Measurements from ENCODE around the gene TMC8.

TMC8 gene

DNA sequence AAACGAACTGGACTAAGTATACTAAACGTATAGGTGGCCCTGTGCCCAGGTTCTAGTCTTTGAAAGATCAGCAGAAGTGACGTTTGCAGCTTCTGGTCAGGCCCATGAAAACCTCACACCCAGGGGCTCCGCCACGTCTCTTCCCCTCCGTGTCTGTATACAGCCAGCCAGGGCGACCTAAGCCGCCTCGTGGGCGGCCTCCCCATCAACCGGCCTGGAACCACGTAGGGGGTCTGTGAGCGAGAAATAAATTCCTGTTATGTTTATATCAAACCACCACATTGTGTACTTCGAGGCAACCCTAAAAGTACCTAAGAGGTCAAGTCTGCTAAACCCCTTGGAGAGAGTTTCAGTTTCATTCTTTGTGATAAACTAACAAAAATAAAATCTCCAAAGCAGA lies 49.5 kb downstream of the TMC8 start:
- DNase-seq (ENCODE audit: low read depth), result no peak

- no peak for DNase-seq (ENCODE audit: low read depth)
These were observed 49.9 kb downstream of the TMC8 start for GRCh38 chr17:78180508-78180907.

- no peak for DNase-seq (ENCODE audit: low read depth)
These were observed 51.9 kb downstream of the TMC8 start for GRCh38 chr17:78182504-78182903.

- DNase-seq (ENCODE audit: low read depth), result no peak
These were observed 53.3 kb downstream of the TMC8 start for GRCh38 chr17:78183916-78184315.

DNA sequence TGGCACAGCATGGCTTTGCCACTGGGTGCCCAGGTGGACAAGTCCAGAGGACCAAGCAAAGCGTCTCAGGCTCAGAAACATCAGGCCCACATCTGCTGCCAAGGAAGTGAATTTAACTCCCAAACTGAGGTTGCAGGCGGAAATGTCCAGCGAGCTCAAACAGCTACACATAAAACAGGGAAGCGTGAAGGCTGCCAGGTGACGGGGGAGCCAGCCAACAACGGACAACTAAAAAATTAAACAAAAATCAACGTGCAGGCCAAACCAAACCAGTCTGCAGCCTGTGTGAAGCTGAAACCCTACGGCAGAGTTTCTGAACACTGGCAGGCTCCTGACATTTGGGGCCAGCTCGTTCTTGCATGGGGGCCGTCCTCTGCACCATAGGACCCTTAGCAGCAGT lies 53.8 kb downstream of the TMC8 start:
- DNase-seq (ENCODE audit: low read depth), result no peak

GRCh38 chr17:78184868-78185267 lies 54.3 kb downstream of the TMC8 start:
- no peak for DNase-seq (ENCODE audit: low read depth)

- no peak for DNase-seq (ENCODE audit: low read depth)
These were observed 55.6 kb downstream of the TMC8 start for GRCh38 chr17:78185981-78186691.

DNA sequence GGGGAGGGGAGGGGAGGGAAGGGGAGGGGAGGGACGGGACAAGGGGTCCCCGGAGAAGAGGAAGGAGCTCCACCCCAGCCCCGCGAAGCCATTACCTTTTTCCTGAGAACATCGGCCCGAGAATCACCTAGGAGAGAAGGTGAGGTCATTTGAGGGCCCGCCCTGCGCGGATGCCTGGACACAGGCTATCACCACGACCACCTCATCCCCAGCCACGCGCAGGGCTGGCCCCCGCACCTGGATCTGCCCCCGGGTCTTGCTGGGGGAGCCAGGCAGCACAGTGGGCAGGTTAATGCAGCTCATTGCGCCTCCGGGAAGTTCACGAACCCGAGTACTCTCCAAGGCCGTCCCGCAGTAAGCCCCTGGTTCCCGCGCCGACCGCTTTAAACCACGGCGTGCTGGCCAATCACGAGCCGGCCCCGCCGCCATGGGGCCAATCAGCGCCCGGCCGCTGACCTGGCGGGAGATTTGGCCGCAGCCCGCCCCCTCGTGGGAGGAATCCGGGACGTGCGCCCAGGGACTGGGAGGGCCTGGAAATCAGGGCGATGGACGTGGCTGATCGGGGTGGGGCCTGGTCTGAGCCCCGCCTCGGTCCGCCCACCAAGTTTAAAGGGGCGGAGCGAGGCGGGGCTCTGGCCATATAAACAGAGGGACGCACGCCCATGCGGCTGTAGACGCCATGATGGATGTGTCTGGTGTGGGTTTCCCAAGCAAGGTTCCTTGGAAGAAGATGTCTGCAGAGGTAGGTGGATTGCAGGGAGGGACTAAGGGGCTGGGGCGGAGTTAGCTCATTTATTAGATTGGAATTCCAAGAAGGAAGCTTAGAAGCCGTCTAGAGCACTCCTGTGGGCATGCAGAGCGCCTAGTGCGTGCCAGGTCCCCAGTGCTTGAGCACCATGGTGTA lies 56.4 kb downstream of the TMC8 start, which contains the start of the genes AFMID and TK1:
TSS of gene AFMID (plus strand) at position 671 of the 904 bp plus-strand sequence. CDS start at position 680, 9 bp downstream.
TSS of gene TK1 (minus strand) at position 361 of the 904 bp plus-strand sequence. CDS start at position 303, 58 bp downstream.
- peak; percentile 77 for DNase-seq (ENCODE audit: low read depth)

Data from activated T-helper 9 cell treated with anti-CD3 and anti-CD28 coated beads, Interleukin-2, amount 50 U/mL, for 16 hours (primary cell).